H1 (cell line): ENCODE data around the gene PDE4D. TPM values are rescaled to one million over a fixed set of nuclear protein-coding genes. Genes with fewer than 3 reads are reported as not detected.

Experiments
- CTCF ChIA-PET: fragments of 300-600 bp; sonication (Branson Sonifier 250); formaldehyde crosslinking; loops from one replicate; lab custom pipeline; 2021; ENCODE audit not compliant: partially characterized antibody; lab: Charles Lee
- POLR2A ChIA-PET: fragments of 300-600 bp; sonication (Branson Sonifier 250); formaldehyde crosslinking; loops from one replicate; lab custom pipeline; 2021; ENCODE audit warnings: inconsistent platforms; ENCODE audit not compliant: partially characterized antibody; lab: Charles Lee
- DNase-seq, 2 experiments: peaks; one replicate each; pipeline versions ENCODE4 v3.0.0 to v3.0.0-alpha.2; 2010 to 2022; ENCODE audit warnings: low spot score in 2 of 2, low read depth in 1 of 2, mixed read lengths in 1 of 2
- FAIRE-seq: peaks from 2 replicates; lab custom pipeline; 2011; peaks lifted over from hg19 to GRCh38; lab: Jason Lieb, UNC
- H2AFZ ChIP-seq: 2 replicates; pipeline ENCODE4 v1.8.1; 2012; ENCODE audit warnings: low read length, inconsistent platforms
- H2AK5ac ChIP-seq: 2 replicates; pipeline ENCODE4 v1.6.1; 2013; ENCODE audit warnings: low read depth, low read length
- H2BK120ac ChIP-seq: replicated peaks from 2 replicates; pipeline ENCODE3; 2013; ENCODE audit warnings: low read depth, low read length, inconsistent platforms
- H2BK12ac ChIP-seq: 2 replicates; pipeline ENCODE4 v1.6.1; 2013; ENCODE audit warnings: low read depth, low read length
- H2BK15ac ChIP-seq: 2 replicates; pipeline ENCODE4 v1.6.1; 2013; ENCODE audit warnings: low read length
- H2BK20ac ChIP-seq: 2 replicates; pipeline ENCODE4 v1.6.1; 2013; ENCODE audit warnings: low read length
- H2BK5ac ChIP-seq: 2 replicates; pipeline ENCODE4 v1.6.1; 2013; ENCODE audit warnings: low read depth, low read length
- H3K14ac ChIP-seq: 2 replicates; pipeline ENCODE4 v1.6.1; 2013; ENCODE audit warnings: inconsistent platforms; ENCODE audit not compliant: insufficient read length
- H3K18ac ChIP-seq: 2 replicates; pipeline ENCODE4 v1.6.1; 2013; ENCODE audit warnings: low read length; ENCODE audit errors: extremely low read depth
- H3K23ac ChIP-seq: 2 replicates; pipeline ENCODE4 v1.6.1; 2013; ENCODE audit warnings: inconsistent platforms; ENCODE audit not compliant: insufficient read length
- H3K23me2 ChIP-seq: 2 replicates; pipeline ENCODE4 v1.6.1; 2013; ENCODE audit warnings: low read depth, low read length
- H3K27ac ChIP-seq: 2 replicates; pipeline ENCODE4 v1.6.1; 2011; ENCODE audit warnings: low read depth, low read length, inconsistent platforms
- H3K27me3 ChIP-seq, 4 experiments: replicated peaks in 1 of 4; 1 replicate in 1 of 4; 2 replicates in 3 of 4; pipeline versions ENCODE4 v1.6.1 to v1.8.1; 2011 to 2013; ENCODE audit warnings: low read length in 3 of 4, mild to moderate bottlenecking in 3 of 4, inconsistent platforms in 2 of 4, mixed read lengths in 2 of 4, moderate library complexity in 1 of 4; ENCODE audit not compliant: control insufficient read depth in 3 of 4, insufficient read depth in 3 of 4; ENCODE audit errors: extremely low read depth in 1 of 4
- H3K36me3 ChIP-seq, 4 experiments: 2 replicates each; pipeline versions ENCODE4 v1.6.1 to v1.8.1; 2011 to 2013; ENCODE audit warnings: mild to moderate bottlenecking in 4 of 4, low read length in 3 of 4, moderate library complexity in 2 of 4, control low read depth in 1 of 4, inconsistent platforms in 1 of 4; ENCODE audit not compliant: insufficient read depth in 4 of 4, control insufficient read depth in 2 of 4
- H3K4ac ChIP-seq: replicated peaks from 2 replicates; pipeline ENCODE3; 2013; ENCODE audit warnings: low read length, low read depth, mixed read lengths, inconsistent platforms; ENCODE audit not compliant: insufficient read length
- H3K4me1 ChIP-seq, 4 experiments: replicated peaks in 1 of 4; 1 replicate in 1 of 4; 2 replicates in 3 of 4; pipeline versions ENCODE4 v1.6.1 to v1.8.1; 2011 to 2013; ENCODE audit warnings: low read length in 3 of 4, inconsistent platforms in 2 of 4, mixed read lengths in 1 of 4; ENCODE audit not compliant: insufficient read depth in 4 of 4, control insufficient read depth in 3 of 4
- H3K4me2 ChIP-seq, 2 experiments: 2 replicates each; pipeline versions ENCODE4 v1.6.1 to v1.8.1; 2011 to 2013; ENCODE audit warnings: low read depth in 2 of 2, low read length in 2 of 2, control low read depth in 1 of 2, inconsistent platforms in 1 of 2, mild to moderate bottlenecking in 1 of 2; ENCODE audit not compliant: insufficient read depth in 1 of 2
- H3K4me3 ChIP-seq, 4 experiments: fragments of 200-600, 300-600 bp in 1 of 4; sonication (generic), shearing (Covaris generic), sonication (Bioruptor Twin) in 1 of 4; 2 replicates each; pipeline versions ENCODE4 v1.5.1 to v1.8.1; 2011 to 2016; ENCODE audit warnings: low read length in 4 of 4, low read depth in 3 of 4, control low read depth in 2 of 4, inconsistent platforms in 2 of 4, mild to moderate bottlenecking in 2 of 4, mixed read lengths in 1 of 4, moderate library complexity in 1 of 4; ENCODE audit not compliant: insufficient read depth in 2 of 4; ENCODE audit errors: extremely low read depth in 1 of 4
- H3K56ac ChIP-seq: replicated peaks from 2 replicates; pipeline ENCODE3; 2013; ENCODE audit warnings: low read depth, mild to moderate bottlenecking, mixed read lengths, low read length, inconsistent platforms; ENCODE audit not compliant: insufficient read length
- H3K79me1 ChIP-seq: 2 replicates; pipeline ENCODE4 v1.6.1; 2013; ENCODE audit warnings: low read depth, low read length, control low read depth
- H3K79me2 ChIP-seq, 2 experiments: 2 replicates each; pipeline versions ENCODE4 v1.6.1 to v1.8.1; 2012 to 2013; ENCODE audit warnings: low read length in 2 of 2, mild to moderate bottlenecking in 2 of 2, inconsistent platforms in 1 of 2; ENCODE audit not compliant: insufficient read depth in 2 of 2, control insufficient read depth in 1 of 2
- H3K9ac ChIP-seq, 4 experiments: replicated peaks in 1 of 4; 1 replicate in 1 of 4; 2 replicates in 3 of 4; pipeline versions ENCODE4 v1.6.1 to v1.8.1; 2011 to 2013; ENCODE audit warnings: low read depth in 3 of 4, low read length in 3 of 4, control low read depth in 2 of 4, mild to moderate bottlenecking in 2 of 4, moderate library complexity in 2 of 4, inconsistent platforms in 1 of 4; ENCODE audit errors: extremely low read depth in 1 of 4
- H3K9me3 ChIP-seq, 2 experiments: 2 replicates each; pipeline versions ENCODE4 v1.6.1 to v1.8.1; 2012 to 2013; ENCODE audit warnings: mild to moderate bottlenecking in 2 of 2, moderate library complexity in 2 of 2, control low read depth in 1 of 2, inconsistent platforms in 1 of 2, low read depth in 1 of 2, low read length in 1 of 2, mixed read lengths in 1 of 2; ENCODE audit not compliant: insufficient read depth in 2 of 2
- H4K20me1 ChIP-seq, 2 experiments: replicated peaks in 1 of 2; 2 replicates each; pipeline versions ENCODE3 to v1.8.1; 2011 to 2013; ENCODE audit warnings: inconsistent platforms in 2 of 2, low read length in 2 of 2, mild to moderate bottlenecking in 1 of 2; ENCODE audit not compliant: insufficient read depth in 2 of 2, control insufficient read depth in 1 of 2
- H4K5ac ChIP-seq: 2 replicates; pipeline ENCODE4 v1.6.1; 2013; ENCODE audit warnings: low read length, low read depth, mixed read lengths, inconsistent platforms; ENCODE audit not compliant: insufficient read length
- H4K8ac ChIP-seq: 2 replicates; pipeline ENCODE4 v1.8.0; 2013; ENCODE audit warnings: mild to moderate bottlenecking, moderate library complexity, low read length, inconsistent platforms; ENCODE audit not compliant: insufficient read depth; ENCODE audit errors: extremely low read depth
- H4K91ac ChIP-seq: replicated peaks from 2 replicates; pipeline ENCODE3; 2013; ENCODE audit warnings: low read length, mixed read lengths, inconsistent platforms; ENCODE audit not compliant: insufficient read length
- BRCA1 ChIP-seq: IDR thresholded peaks from 2 replicates; pipeline ENCODE4 v1.6.1; 2012; ENCODE audit warnings: low read depth, low read length, improper control_type of control experiment
- CBX8 ChIP-seq: fragments of 300-800, 300-1000 bp; sonication (generic); IDR thresholded peaks from 2 replicates; pipeline ENCODE4 v1.7.1; 2016; ENCODE audit warnings: low read depth, low read length, borderline replicate concordance
- KDM5A ChIP-seq: fragments of 200-600 bp; IDR thresholded peaks from 2 replicates; pipeline ENCODE4 v1.7.1; 2012; ENCODE audit warnings: mild to moderate bottlenecking, low read length, inconsistent platforms, mixed read lengths
- POLR2A ChIP-seq, 2 experiments: IDR thresholded peaks; 1 replicate in 1 of 2; 2 replicates in 1 of 2; pipeline ENCODE4 v1.6.1; 2011; ENCODE audit warnings: low read depth in 2 of 2, low read length in 2 of 2, mild to moderate bottlenecking in 2 of 2; ENCODE audit errors: control extremely low read depth in 1 of 2
- POU5F1 ChIP-seq: IDR thresholded peaks from 2 replicates; pipeline ENCODE4 v1.6.1; 2011; ENCODE audit warnings: low read depth, mild to moderate bottlenecking, low read length, moderate library complexity
- RXRA ChIP-seq: IDR thresholded peaks from 2 replicates; pipeline ENCODE4 v1.6.1; 2011; ENCODE audit warnings: low read depth, mild to moderate bottlenecking, low read length, moderate library complexity; ENCODE audit not compliant: insufficient read depth
- SIN3A ChIP-seq, 2 experiments: IDR thresholded peaks in 1 of 2; conservative IDR thresholded peaks in 1 of 2; 2 replicates each; pipeline ENCODE4 v1.6.1; 2011 to 2012; ENCODE audit warnings: low read length in 2 of 2, improper control_type of control experiment in 1 of 2, low read depth in 1 of 2, mild to moderate bottlenecking in 1 of 2
- SIX5 ChIP-seq: IDR thresholded peaks from 2 replicates; pipeline ENCODE4 v1.6.1; 2011; ENCODE audit warnings: mild to moderate bottlenecking, low read depth, low read length
- SP4 ChIP-seq: IDR thresholded peaks from 2 replicates; pipeline ENCODE4 v1.6.1; 2012; ENCODE audit warnings: low read length, inconsistent platforms
- SUZ12 ChIP-seq: fragments of 200-600 bp; sonication (generic); IDR thresholded peaks from 2 replicates; pipeline ENCODE4 v1.6.1; 2012; ENCODE audit warnings: mild to moderate bottlenecking, inconsistent platforms, low read length, moderate library complexity, mixed read lengths
- TEAD4 ChIP-seq: IDR thresholded peaks from 2 replicates; pipeline ENCODE4 v1.6.1; 2012; ENCODE audit warnings: low read depth, low read length, inconsistent platforms, mixed read lengths
- ZNF274 ChIP-seq: IDR thresholded peaks from 2 replicates; pipeline ENCODE4 v1.7.0; 2012; ENCODE audit warnings: low read length, borderline replicate concordance; ENCODE audit errors: extremely low read depth
- WGBS, 2 experiments: shearing (Covaris generic) in 1 of 2; methylation state at CpG; one replicate each; pipeline versions ENCODE4 v1.1.6 to v1.1.7; 2013 to 2015; ENCODE audit warnings: low lambda C conversion rate in 2 of 2, mixed read lengths in 2 of 2, inconsistent platforms in 1 of 2, low coverage in 1 of 2, missing lambda C conversion rate in 1 of 2; ENCODE audit not compliant: insufficient replicate concordance in 2 of 2, insufficient coverage in 1 of 2, insufficient read length in 1 of 2; ENCODE audit errors: extremely low coverage in 1 of 2, missing lambda C conversion rate in 1 of 2; 5-methylcytosine and 5-hydroxymethylcytosine counted together
- polyA plus RNA-seq, 7 experiments: library from polyadenylated mRNA; depleted of rRNA in 3 of 7; stranded (reverse) in 5 of 7; unstranded in 2 of 7; fragments of >200 nt in 5 of 7; fragments of 200-250 nt in 2 of 7; gene quantifications; 1 replicate in 5 of 7; 2 replicates in 1 of 7; 4 replicates in 1 of 7; pipeline versions ENCODE4 v1.2.1 to v1.2.3, GENCODE V29; 2011 to 2013; ENCODE audit warnings: missing spikeins in 2 of 7, mixed read lengths in 2 of 7
- total RNA-seq: library from RNA; stranded (reverse); fragmentation: NEBNext Ultra II Directional; extraction: Animal tissue kit (Norgen Biotek cat#: 25700); gene quantifications from 2 replicates; pipeline ENCODE4 v1.2.1, GENCODE V29; 2021
- TF ChIP-seq, protein P1 (sequence below): IDR thresholded peaks from 2 replicates; pipeline ENCODE4 v1.6.1; 2012; ENCODE audit warnings: inconsistent platforms

PDE4D gene
- total and polyA plus RNA-seq, 2 of the 8 experiments (the other 6 are each of a cell fraction or from before 2014, with no cell fraction given): 2.3 to 3.7 TPM

DNA sequence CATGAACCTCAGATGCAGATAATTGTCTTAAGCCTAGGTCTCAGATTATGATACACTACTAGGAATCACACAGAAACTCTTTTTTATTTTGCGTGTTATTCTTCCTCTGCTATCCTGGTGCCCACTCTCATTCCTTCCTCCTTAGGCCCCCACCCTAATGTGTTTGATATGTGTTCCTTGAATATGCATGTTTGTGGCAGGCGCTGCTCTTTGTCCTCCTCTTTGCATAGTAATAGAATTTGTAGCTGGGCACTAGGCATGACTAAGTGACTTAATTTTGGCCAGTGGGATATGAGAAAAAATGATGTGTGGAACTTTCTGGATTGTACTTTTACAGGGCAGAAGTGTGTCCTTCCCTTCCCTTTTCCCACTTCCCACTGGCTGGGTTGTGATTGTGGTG lies 965.6 kb downstream of the PDE4D start:
- DNase-seq (no peak), FAIRE-seq (no peak)
- Histone ChIP-seq H4K91ac (no peak overlapping the region), H3K9me3 (no peaks in the 10 kb centered on the region), H3K4me1 (peaks cover 3 to 14% (median 8%) of the 10 kb centered on the region in 4 experiments; a peak in 6 of 7 replicates), H2BK5ac (no peak overlapping the region), H3K79me2 (no peaks in the 10 kb centered on the region), H4K8ac (no peak overlapping the region), H3K14ac (no peak overlapping the region), H3K4ac (no peak overlapping the region), H3K27me3 (peaks cover 0 to 3% (median 0%) of the 10 kb centered on the region in 4 experiments; a peak in 1 of 7 replicates), H4K20me1 (no peaks in the 10 kb centered on the region), H3K4me2 (no peak overlapping the region), H3K27ac (no peak overlapping the region), H4K5ac (no peak overlapping the region), H3K4me3 (no peak overlapping the region), H2BK15ac (no peak overlapping the region), H3K56ac (no peak overlapping the region), H3K23me2 (no peaks in the 10 kb centered on the region), H3K23ac (no peak overlapping the region), H3K36me3 (no peaks in the 10 kb centered on the region), H2BK12ac (no peak overlapping the region), H3K79me1 (no peaks in the 10 kb centered on the region), H3K9ac (no peak overlapping the region), H2BK120ac (no peak overlapping the region), H2AK5ac (no peak overlapping the region), H2AFZ (no peak overlapping the region), H3K18ac (no peak overlapping the region), H2BK20ac (no peak overlapping the region)
- ChIA-PET CTCF (interaction anchor here (2.5 kb wide), 1 partner anchor 34 kb away, joined by 11 read pairs; no protein-coding TSS in a partner anchor), POLR2A (no interaction called here)
- 63% methylated on average over 2 of the region's 2 CpGs; no CpG with 5 or more reads in 1 of the 2 experiments for WGBS, 2 experiments
- no peak for TF ChIP-seq ZNF274
- no peak for TF ChIP-seq SUZ12
- TF ChIP-seq TEAD4: no peak
- no peak for TF ChIP-seq SP4
- TF ChIP-seq, protein P1, sequence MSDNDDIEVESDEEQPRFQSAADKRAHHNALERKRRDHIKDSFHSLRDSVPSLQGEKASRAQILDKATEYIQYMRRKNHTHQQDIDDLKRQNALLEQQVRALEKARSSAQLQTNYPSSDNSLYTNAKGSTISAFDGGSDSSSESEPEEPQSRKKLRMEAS: no peak
- no peak for TF ChIP-seq BRCA1
- no peak for TF ChIP-seq CBX8
- TF ChIP-seq RXRA: no peak
- TF ChIP-seq SIN3A (conservative IDR thresholded peaks at IDR 0.05 in 1 of 2, IDR thresholded peaks at IDR 0.05 in 1 of 2; ENCODE audit: low read depth in 1 of 2, low read length in 2 of 2): no peak
- no peak for TF ChIP-seq KDM5A
- no peak for TF ChIP-seq SIX5
- TF ChIP-seq POLR2A (IDR thresholded peaks at IDR 0.05; ENCODE audit: control extremely low read depth in 1 of 2, low read depth in 2 of 2, low read length in 2 of 2): no peak
- TF ChIP-seq POU5F1: no peak
